GM12878 (cell line): ENCODE measurements around the gene ANK3.

Experiments used
- EZH2 ChIP-seq: IDR thresholded peaks from 2 replicates; pipeline ENCODE4 v1.6.1; 2012; ENCODE audit warnings: low read depth, mild to moderate bottlenecking, control low read depth, inconsistent platforms, low read length, borderline replicate concordance; ENCODE audit not compliant: control insufficient read depth
- PKNOX1 ChIP-seq: fragments of 450-650 bp; IDR thresholded peaks from 2 replicates; pipeline ENCODE4 v1.6.1; 2016; ENCODE audit warnings: mild to moderate bottlenecking

- TF ChIP-seq PKNOX1 (no peak), EZH2 (no peak)
Measured at GRCh38 chr10:60110739-60111138, 278.9 kb downstream of the ANK3 start.
